ENCODE measurements around the gene ACOXL.
"Not testable (repeated sequence)": the region's sequence is repeated elsewhere in the genome, so short reads cannot be mapped to it uniquely, and the experiment has no call there.

Gene ACOXL

DNA sequence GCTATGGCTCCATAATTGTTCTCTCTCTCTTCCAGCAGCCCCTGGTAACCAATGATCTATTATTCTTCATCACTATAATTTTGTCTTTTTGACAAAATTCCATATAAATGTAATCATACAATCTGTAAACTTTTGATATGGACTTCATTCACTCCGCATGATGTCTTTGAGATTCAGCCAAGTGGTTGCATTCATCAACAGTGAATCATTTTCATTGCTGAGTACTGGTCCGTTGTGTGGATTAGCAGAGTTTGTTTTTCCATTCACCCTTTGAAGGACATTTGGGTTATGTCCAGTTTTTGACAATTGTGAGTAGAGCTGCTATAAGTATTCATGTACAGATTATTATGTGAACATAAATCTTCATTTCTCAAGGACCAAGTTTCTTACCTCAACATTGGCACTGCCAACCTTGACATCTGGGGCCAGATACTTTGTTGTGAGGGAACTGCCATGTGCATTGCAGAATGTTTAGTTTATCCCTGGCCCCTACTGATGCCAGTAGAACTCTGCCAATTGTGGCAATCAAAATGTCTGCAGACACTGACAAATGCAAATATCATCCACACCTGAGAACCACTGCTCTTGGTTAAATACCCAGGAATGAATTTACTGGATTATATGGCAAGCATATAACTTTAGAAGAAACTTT, 340.0 kb downstream of the ACOXL start:
- no peak for DNase-seq

DNA sequence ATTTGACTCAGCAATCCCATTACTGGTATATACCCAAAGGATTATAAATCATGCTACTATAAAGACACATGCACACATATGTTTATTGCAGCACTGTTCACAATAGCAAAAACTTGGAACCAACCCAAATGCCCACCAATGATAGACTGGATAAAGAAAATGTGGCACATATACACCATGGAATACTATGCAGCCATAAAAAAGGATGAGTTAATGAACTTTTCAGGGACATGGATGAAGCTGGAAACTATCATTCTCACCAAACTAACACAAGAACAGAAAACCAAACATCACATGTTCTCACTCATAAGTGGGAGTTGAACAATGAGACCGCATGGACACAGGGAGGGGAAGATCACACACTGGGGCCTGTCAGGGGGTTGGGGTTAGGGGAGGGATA, 350.3 kb downstream of the ACOXL start:
- not testable (repeated sequence) for DNase-seq

DNA sequence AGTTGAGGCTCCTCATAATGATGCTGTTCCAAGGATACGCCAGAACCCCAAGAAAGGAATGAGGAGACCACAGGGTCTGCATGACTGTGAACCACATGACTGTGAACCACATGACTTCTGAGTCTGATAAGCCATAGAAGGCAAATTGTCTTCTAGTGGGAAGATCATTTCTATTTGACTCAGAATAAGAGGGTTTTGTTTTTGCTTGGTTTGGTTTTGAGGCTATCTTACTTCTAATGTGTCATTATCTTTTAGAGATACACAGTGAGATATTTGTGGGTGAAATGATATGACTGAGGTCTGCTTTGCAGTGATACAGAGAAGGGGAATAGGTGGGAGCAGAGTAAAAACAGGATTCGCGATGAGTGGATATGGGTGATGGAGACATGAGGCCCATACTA, 359.4 kb downstream of the ACOXL start:
- DNase-seq: no peak

DNA sequence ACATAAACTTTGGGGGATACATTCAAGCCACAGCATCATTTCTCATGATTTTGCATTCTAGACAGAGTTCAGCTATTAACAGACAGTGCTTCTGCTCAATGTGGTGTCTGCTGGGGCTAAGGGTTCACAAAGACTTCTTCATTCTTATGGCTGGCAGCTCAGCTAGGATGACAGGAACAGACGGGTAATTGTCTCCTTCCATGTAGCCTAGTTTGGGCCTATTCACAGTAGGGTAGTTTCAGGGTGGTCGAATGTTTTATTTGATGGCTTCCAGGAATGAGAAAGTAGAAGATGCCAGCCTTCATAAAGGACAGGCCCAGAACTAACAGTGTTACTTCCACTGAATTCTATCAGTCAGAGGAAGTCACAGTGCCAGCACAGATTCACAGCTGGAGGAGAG, 362.3 kb downstream of the ACOXL start:
- DNase-seq: no peak

DNA sequence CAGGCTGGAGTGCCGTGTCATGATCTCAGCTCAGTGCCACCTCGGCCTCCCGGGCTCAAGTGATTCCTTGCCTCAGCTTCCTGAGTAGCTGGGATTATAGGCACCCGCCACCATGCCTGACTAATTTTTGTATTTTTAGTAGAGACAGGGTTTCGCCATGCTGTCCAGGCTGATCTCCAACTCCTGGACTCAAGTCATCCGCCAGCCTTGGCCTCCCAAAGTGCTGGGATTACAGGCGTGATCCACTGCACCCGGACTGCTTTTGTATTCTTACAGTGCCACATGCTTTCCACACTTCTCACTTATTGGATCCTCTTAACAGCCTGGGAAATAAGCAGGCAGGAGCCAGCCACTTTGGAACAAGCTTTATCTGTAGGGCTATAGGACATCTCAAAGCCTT, 363.1 kb downstream of the ACOXL start:
- no peak for DNase-seq

DNA sequence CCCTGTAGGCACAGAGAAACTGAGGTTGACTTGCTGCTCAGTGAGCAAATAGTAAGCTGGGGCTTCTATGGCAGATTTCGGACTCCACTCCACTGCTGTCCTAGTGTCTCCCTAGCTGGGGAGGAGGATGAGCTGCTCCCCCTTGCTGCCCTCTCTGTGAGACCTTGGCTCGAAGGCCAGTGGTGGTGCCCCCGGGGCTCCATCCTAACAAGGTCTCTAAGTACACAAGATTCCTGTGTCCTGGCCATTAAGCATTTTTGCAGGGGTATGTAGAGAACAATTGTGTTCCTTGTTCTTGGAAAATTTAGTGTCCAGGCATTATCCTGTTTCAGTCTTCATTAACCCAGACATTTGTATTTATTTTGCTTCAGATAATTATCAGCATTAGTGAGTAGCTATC, 367.0 kb downstream of the ACOXL start:
- DNase-seq: no peak

DNA sequence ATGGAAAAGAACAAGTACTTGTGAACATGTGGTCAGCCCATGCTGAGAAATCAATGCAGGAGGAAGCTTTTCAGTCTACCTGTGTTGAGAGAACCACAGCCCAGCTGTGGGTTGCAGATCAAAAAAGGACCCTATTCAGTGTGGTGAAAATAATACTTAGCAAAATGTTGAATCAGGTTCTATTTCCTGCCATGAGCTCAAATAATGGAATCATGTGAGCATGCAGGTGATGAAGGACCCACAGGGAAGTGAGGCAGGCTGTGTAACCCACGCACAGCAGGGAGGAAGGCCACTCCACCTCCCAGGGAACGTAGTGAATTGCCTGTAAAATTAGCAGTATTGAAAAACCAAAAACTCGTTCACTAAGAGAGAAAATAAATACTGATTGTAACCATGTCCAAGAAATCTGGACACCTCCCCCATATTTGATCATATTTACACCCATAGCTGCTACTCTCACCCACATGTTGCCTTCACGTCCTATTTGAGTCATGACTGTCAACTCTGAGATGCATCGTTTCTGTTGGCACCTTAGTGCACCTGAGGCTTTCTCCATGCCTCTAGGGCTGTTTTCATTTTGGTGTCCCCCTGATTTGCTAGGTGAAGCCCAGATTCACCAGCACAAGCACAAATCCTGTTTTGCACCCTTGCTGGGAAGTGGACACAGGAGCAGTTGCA, 367.9 kb downstream of the ACOXL start:
- no peak for DNase-seq

DNA sequence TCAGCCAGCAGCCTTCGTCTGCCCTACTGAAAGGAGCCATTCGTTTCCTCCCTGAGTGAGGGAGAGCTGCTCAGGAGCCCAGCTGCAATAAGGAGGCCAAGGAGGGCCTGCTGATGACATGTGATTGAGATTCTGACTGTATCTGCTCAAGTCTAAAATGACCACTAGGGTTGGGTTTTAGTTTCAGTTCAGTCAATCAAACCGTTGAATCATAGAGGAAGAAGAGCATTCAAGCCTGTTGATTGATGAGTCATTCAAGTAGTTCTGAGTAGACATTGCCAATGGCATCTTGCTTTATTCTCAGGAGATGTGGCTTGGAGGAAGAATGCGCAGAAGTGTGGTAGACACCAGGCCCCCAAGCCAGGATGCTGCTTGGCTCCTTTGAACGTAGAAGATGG, 368.4 kb downstream of the ACOXL start:
- DNase-seq: peak; percentile 91

DNA sequence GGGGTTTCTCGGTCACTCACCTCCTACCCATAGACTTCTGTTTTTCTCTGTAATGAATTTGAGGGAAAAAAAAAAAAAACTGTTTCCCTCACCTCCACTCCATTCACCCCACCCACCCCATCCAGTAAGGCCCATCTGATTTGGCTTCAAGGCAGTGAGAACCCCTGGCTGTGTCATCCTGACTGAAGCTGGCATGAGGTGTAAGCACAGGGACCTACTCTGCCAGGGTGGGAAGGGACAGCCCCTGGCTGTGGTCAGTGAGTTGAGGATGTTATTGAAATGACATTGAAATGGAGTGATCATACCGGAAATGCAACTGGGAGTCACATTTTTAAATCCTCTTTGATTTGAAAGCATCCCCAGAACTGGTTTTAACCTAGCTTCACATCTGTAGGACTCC, 369.2 kb downstream of the ACOXL start:
- DNase-seq: no peak

DNA sequence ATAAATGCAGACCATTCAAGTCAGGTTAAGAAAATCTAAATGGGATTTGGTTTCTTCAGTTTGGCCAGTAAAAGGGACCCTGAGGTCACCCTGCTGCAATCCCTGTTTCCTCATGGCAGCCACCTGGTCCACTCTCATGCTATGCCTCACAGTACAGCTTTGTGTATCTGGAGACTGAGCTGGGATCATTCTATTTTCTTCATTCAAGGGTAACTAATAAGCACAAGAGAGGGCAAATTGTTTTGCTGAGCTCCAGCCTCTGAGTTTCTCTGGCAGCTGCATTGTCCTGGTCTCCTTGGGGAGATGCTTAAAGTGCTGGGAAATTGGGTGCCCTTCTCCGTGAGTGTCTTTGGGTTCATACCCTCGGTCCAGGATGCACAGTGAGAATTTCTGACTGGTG, 369.8 kb downstream of the ACOXL start:
- no peak for DNase-seq

DNA sequence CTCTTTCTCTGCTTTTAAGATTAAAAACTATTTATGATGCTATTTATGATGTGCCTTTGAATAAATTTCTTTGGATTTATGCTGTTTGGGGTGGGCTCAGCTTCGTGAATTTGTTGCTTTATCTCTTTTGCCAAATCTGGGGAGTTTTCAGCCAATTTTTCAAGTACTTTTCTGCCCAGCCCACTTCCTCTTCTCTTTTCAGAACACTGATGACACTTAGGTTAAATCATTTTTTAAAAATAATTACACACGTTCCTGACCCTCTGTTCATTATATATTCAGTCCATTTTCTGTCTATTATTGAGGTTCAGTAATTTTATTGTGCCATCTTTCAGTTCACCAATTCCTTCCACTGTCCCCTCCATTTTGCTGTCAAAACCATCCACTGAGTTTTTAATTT, 373.6 kb downstream of the ACOXL start:
- peak; percentile 37 for DNase-seq

DNA sequence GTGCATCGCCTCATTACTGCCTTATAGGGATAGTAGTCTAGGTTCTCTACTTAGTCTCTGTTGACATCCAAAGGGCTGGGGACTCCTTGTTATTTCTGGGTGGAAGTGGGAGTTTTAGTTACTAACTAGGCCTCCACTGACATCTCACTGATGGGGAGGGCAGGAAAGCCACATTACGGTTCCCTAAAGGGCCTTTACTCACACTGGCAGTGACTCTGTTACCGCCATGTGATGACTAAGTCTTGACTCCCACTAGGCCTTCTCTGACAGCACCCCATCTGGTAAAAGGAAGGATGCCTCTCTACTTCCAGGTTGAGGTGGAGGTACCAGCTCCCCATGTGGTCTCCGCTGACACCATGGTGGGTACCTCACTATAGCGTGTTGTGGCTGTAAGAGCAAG, 374.3 kb downstream of the ACOXL start:
- DNase-seq: peak; percentile 64

DNA sequence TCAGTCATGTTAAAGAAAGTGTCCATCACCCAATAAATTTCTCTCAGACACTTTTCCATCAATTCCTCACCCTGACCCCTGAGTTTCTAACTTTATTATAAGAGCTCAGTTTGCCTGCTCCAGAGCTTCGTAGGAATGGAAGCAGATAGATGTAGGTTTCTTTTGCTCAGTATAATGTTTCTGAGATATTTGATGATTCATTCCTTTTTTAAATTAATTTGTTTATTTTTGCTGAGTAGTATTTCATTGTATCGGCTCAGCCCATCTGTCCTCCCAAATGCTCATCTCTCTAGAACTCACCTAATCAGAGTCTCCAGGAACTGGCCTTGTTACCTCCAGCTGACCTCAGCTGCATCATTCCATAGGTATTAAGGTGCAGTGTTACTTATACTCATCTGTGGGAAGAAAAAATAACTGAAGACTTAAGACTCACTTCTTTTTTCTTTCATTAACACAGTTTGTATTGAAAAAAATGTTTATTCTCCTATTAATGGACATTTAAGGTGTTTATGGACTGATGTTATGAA, 376.4 kb downstream of the ACOXL start:
- no peak for DNase-seq

DNA sequence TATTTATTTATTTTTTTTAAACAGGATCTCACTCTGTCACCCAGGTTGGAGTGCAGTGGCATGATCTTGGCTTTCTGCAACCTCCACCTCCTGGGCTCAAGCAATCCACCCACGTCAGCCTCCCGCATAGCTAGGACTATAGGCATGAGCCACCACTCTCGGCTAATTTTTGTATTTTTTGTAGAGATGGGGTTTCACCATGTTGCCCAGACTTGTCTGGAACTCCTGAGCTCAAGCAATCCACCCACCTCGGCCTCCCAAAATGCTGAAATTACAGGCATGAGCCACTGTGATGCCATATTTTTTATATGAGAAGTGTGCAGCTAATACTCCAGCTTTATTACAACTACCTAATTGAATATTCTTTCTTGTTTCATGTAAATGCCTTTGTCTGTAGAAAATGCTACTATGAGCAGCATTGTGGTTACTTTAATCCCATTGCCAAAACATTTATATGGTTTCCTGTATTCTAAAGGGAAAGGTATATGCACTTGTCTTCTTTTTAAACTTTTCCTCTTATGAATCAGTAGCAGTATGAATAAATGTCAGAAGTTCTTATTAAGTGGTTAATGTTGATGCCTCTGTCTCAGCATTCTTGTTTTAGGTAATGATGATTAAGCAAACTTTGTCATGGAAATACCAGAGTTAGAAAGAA, 378.9 kb downstream of the ACOXL start:
- no peak for DNase-seq

DNA sequence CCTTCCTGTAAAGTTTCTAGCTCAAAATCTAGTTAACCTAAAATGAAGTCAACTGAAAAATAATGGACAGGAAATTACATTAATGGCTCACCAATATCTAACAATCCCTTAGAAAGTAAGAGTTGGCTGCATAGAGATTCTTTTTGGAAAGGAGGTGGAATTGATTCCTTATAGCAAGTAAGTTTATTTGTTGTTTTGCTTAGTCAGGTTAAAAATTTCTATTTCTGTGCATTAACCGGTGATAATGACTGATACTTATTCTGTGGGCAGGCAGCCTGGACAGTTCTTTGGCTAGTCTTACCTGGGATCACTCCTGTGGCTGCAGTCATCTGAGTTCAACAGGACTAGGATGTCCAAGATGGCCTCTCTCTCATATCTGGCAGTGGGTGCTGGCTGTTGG, 381.5 kb downstream of the ACOXL start:
- DNase-seq: no peak

DNA sequence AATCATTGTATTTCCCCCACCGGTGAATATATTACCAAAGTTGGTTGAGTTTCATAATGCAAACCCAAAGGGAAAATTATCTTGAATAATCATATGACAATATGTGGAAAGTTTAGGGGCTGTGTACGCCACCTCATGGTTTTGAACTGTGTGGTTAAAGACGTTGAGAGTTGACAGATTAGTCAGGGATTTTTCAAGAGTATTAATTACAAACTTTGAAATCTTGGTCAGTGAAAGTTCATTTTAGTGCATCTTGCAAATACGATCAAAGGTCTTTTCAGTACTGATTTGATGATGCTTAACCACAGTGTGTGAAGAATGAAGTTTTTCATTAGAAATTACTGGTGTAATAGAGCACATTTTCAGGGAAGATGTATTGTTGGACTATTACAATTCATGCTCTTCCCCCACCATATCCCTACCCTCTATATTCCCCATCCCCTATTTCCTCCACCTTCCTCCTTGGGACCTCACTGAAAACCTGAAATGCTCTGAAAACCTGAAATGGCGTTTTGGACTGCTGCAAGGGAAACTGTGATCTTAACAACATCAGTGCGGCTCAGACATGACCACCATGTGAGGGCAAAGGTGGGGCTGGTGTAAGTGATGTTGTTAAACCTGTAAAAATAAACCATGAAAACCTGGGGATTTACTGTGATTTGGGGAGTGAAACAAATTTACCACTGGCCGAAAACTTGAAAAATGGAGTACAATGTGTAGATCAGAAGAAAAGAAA, 383.8 kb downstream of the ACOXL start:
- DNase-seq: peak; percentile 33

DNA sequence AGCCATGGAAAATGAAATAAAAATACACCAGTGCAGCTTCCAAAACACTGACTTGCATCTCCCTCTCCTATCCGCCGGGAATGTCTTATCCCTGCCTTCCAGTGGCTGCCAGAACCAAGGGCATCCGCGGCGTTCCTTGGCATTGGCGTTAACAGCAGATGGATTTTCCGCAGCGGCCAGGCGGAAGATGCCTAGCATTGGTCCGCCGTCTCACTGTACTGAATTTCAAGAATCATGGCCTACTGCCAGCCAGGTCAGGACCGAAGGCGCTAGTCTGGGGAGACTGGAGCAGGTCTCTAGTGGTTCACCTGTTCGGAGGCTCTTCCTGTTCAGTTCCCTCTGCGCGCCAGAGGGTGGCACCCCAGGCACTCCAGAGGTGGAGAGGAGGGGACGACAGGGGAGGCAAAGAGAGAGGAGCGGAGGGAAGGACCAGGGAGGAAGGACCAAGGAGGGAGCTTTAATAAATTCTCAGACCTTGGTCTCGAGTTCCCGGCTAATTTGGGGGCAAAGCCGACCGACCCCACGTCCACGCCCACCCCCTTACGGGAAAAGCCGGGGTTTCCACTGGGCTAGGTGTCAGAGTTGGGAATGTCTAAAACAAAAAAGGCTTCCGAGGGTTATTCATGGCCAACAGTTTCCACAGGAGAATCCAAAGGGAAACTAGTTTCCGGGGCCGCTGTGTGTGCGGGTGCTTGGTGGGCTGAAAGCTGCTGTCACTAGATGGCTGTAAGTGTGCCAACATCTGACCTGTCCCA, 384.6 kb downstream of the ACOXL start:
- DNase-seq: peak; percentile 67

DNA sequence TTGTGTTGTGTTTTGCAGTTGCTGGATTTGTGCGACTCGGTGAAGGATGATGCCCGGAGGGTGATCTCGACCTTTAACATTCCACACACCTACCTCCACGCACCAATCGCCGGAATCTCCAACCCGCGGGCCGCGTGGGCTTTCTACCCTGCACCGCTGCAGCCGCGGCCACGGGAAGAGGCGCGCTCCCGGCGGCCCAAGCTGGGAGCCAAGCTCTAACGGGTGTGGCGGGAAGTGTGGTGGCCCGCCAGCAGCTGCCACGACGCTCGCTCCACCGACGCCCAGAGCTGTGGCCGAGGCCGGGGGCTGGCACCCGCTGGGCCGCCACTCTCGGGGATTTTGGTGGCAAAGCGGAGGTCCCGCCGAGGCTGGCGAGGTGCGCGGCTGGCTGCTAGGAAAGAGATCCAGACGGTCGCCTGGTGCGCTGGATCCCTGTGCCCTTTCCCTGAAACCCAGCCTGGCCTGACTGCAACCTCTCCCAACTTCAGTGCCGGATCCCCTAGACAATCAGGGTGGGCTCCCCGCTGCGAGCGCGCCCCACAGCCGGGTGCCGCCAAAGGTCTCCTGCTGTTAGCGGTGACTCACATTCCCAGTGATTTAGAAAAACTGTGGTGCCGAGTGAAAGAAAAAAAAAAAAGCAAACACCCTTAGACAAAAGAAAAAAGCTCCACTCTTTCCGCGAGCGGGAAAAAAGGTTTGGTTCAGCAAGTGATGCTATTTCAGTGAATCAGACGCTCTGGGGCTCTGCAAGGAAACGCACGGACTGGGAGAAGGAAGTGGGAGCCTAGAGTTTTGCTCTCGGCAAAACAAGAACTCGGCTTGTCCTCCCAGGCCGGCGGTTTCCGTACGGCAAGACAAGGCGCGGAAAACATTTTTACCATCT, 385.5 kb downstream of the ACOXL start:
- peak; percentile 83 for DNase-seq

DNA sequence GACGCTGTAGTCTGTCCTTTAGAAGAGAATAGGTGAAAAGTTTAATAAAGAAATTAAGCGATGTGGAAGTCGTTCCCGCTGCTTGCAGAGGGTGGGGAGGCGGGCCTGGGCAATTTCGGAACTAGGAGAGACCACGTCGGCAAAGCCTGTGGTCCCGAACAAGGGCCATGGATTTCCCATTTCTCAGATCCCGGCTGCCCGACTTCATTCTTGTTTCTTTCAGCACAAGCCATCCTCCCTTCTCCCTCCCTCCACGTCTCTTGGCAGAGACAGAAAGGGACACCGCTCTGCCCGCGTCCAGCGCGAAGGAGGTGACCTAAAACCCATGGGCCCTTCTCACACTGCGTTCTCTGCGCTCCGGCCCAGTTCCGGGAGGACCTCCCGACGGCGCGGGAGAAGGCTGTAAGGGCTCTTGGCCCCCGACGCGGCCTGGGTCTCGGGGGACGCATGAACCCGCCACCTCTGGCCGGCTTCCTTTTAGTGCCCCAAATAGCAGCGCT, 386.2 kb downstream of the ACOXL start:
- DNase-seq: peak; percentile 19

DNA sequence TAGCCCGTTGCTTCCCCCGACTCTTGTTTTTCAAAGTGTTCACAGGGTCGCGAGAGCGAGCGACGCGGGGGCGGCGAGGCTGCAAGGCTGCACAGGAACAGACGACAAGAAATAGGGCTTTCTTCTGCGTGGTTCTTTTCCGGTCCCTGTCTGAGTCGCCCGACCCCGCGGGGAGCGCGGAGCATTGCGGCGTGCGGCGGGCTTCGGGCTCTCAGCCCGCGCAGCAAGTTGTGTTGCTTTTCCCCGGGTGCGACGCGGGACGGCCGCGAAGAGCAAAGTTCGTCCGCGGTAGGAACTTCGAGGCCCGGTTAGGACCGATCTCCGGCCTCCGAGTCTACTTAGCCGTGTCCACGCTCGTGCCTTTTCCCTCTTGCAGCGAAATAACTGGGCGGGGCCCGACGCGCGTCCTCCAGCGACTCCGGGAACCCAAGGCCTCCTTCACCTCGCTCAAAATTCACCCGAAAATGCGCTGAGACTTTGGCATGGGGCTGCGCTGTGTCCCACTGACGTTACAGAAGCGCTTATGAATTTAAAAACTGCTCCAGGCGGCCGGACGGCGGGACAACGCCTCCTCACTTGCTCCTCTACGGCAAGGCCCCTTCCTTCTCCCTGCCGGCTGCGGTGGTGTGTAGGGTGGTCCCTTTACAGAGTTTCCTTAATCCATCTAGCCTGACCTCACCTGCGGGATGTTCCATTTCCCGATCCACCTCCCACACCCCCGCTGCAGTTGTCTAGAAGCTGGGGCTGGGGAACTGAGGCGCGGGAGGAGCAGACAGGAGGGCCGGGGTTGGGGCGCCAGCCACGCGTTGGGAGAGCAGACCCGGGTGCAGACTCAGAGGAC, 386.8 kb downstream of the ACOXL start:
- no peak for DNase-seq

All from suppressor macrophage treated with lipopolysaccharide for 4 hours (primary cell).